HCT116 (cell line): Measurements from ENCODE around the gene PERCC1. TPM values are rescaled to one million over a fixed set of nuclear protein-coding genes. Genes with fewer than 3 reads are reported as not detected.

Experiments used
- ATAC-seq: fragments of 200-7000 bp; cut with Tn5 transposase; 2 replicates; pipeline ENCODE4 v1.9.1; 2020; ENCODE audit warnings: mild to moderate bottlenecking, moderate library complexity
- BruUV-seq: library from RNA; stranded (reverse); fragments of 400-500 nt; replicated peaks from 2 replicates; lab custom pipeline; 2021; lab: Mats Ljungman, UMichigan
- CTCF ChIA-PET: fragments of 300-600 bp; sonication (Branson Sonifier 250); formaldehyde crosslinking; loops from one replicate; lab custom pipeline; 2021; ENCODE audit warnings: antibody characterized with exemption; lab: Charles Lee
- POLR2A ChIA-PET: fragments of 300-600, 350-600 bp; sonication (Branson Sonifier 250); formaldehyde crosslinking; loops from one replicate; lab custom pipeline; 2021; ENCODE audit warnings: antibody characterized with exemption; lab: Charles Lee
- RAD21 ChIA-PET, 2 experiments: fragments of 300-600 bp; sonication (Branson Sonifier 250); formaldehyde crosslinking; loops; one replicate each; lab custom pipeline; 2023; ENCODE audit warnings: low total read pairs in 2 of 2; ENCODE audit not compliant: uncharacterized antibody in 2 of 2, unreplicated experiment in 2 of 2, low non-redundant PET in 1 of 2; lab: Charles Lee
- DNase-seq: peaks from one replicate; pipeline ENCODE4 v3.0.0-alpha.2; 2010; ENCODE audit warnings: low read depth, low spot score
- H2AFZ ChIP-seq: fragments of 200-600 bp; shearing (Covaris generic), sonication (generic); 2 replicates; pipeline ENCODE4 v1.6.1; 2017; ENCODE audit warnings: low read depth, mixed run types, mixed read lengths, antibody characterized with exemption, low read length; ENCODE audit not compliant: poor library complexity, severe bottlenecking
- H3K27ac ChIP-seq: 2 replicates; pipeline ENCODE4 v1.5.1; 2012; ENCODE audit warnings: low read depth, low read length
- H3K27me3 ChIP-seq: fragments of 200-600 bp; sonication (generic); 2 replicates; pipeline ENCODE4 v1.6.1; 2016; ENCODE audit warnings: mixed run types, low read length, mixed read lengths; ENCODE audit not compliant: insufficient read depth
- H3K36me3 ChIP-seq, 2 experiments: fragments of 200-500 bp in 1 of 2; fragments of 200-600 bp in 1 of 2; sonication (Bioruptor generic) in 1 of 2; sonication (generic) in 1 of 2; 2 replicates each; pipeline versions ENCODE4 v1.5.1 to v1.6.1; 2014 to 2016; ENCODE audit warnings: low read length in 2 of 2, inconsistent platforms in 1 of 2, mixed read lengths in 1 of 2, mixed run types in 1 of 2; ENCODE audit not compliant: insufficient read depth in 2 of 2, control insufficient read depth in 1 of 2
- H3K4me1 ChIP-seq, 2 experiments: fragments of 200-600 bp in 1 of 2; sonication (generic) in 1 of 2; 2 replicates each; pipeline versions ENCODE4 v1.5.1 to v1.6.1; 2012 to 2017; ENCODE audit warnings: low read length in 2 of 2, inconsistent platforms in 1 of 2, mild to moderate bottlenecking in 1 of 2, mixed read lengths in 1 of 2, mixed run types in 1 of 2, moderate library complexity in 1 of 2; ENCODE audit not compliant: insufficient read depth in 2 of 2, control insufficient read depth in 1 of 2
- H3K4me2 ChIP-seq: fragments of 200-600 bp; sonication (generic); 2 replicates; pipeline ENCODE4 v1.6.1; 2017; ENCODE audit warnings: mixed run types, low read length, mixed read lengths
- H3K4me3 ChIP-seq, 2 experiments: fragments of 200-600 bp in 1 of 2; sonication (generic) in 1 of 2; replicated peaks in 1 of 2; 2 replicates each; pipeline ENCODE4 v1.5.1; 2011 to 2016; ENCODE audit warnings: low read length in 2 of 2, control low read depth in 1 of 2, low read depth in 1 of 2, mild to moderate bottlenecking in 1 of 2, mixed read lengths in 1 of 2, mixed run types in 1 of 2
- H3K79me2 ChIP-seq: fragments of 200-600 bp; sonication (generic); 2 replicates; pipeline ENCODE4 v1.6.1; 2017; ENCODE audit warnings: mild to moderate bottlenecking, mixed run types, low read length, moderate library complexity, mixed read lengths; ENCODE audit not compliant: insufficient read depth
- H3K9ac ChIP-seq: fragments of 200-600 bp; sonication (generic); 2 replicates; pipeline ENCODE4 v1.6.1; 2016; ENCODE audit warnings: low read length, mixed read lengths
- H3K9me2 ChIP-seq: fragments of 200-600 bp; sonication (generic), shearing (Covaris generic); 2 replicates; pipeline ENCODE4 v1.6.1; 2017; ENCODE audit warnings: mixed run types, mild to moderate bottlenecking, moderate library complexity; ENCODE audit not compliant: insufficient read depth
- H3K9me3 ChIP-seq, 2 experiments: fragments of 200-500 bp in 1 of 2; fragments of 200-600 bp in 1 of 2; sonication (Bioruptor generic) in 1 of 2; sonication (generic) in 1 of 2; 2 replicates each; pipeline ENCODE4 v1.6.1; 2014 to 2017; ENCODE audit warnings: low read length in 2 of 2, mixed read lengths in 2 of 2, inconsistent platforms in 1 of 2, low read depth in 1 of 2, mild to moderate bottlenecking in 1 of 2, mixed run types in 1 of 2, moderate library complexity in 1 of 2; ENCODE audit not compliant: control insufficient read depth in 1 of 2, insufficient read depth in 1 of 2
- H4K20me1 ChIP-seq: fragments of 200-600 bp; sonication (generic), shearing (Covaris generic); 2 replicates; pipeline ENCODE4 v1.6.1; 2017; ENCODE audit warnings: mixed run types, mild to moderate bottlenecking, moderate library complexity; ENCODE audit not compliant: insufficient read depth
- CEBPB ChIP-seq: IDR thresholded peaks from 2 replicates; pipeline ENCODE4 v1.6.1; 2012; ENCODE audit warnings: low read depth
- FOSL1 ChIP-seq: IDR thresholded peaks from 2 replicates; pipeline ENCODE4 v1.6.1; 2012; ENCODE audit warnings: low read depth
- JUND ChIP-seq: IDR thresholded peaks from 2 replicates; pipeline ENCODE4 v1.6.1; 2012
- POLR2A ChIP-seq: IDR thresholded peaks from 2 replicates; pipeline ENCODE4 v1.7.0; 2011; ENCODE audit warnings: borderline replicate concordance; ENCODE audit not compliant: insufficient read depth, insufficient read length; ENCODE audit errors: extremely low read depth
- RAD21 ChIP-seq: IDR thresholded peaks from 2 replicates; pipeline ENCODE4 v1.6.1; 2012; ENCODE audit warnings: low read depth, mild to moderate bottlenecking
- SIN3A ChIP-seq: IDR thresholded peaks from 2 replicates; pipeline ENCODE4 v1.6.1; 2012; ENCODE audit warnings: low read depth
- TCF7L2 ChIP-seq: IDR thresholded peaks from 2 replicates; pipeline ENCODE4 v1.7.0; 2011; ENCODE audit warnings: borderline replicate concordance, inconsistent platforms; ENCODE audit not compliant: insufficient read depth, insufficient read length; ENCODE audit errors: extremely low read depth
- YY1 ChIP-seq: IDR thresholded peaks from 2 replicates; pipeline ENCODE4 v1.6.1; 2011; ENCODE audit warnings: low read length, low read depth, moderate library complexity, mild to moderate bottlenecking; ENCODE audit not compliant: insufficient replicate concordance; ENCODE audit errors: extremely low read depth
- ZFX ChIP-seq: fragments of 450-650 bp; IDR thresholded peaks from 2 replicates; pipeline ENCODE4 v1.6.1; 2017
- ZNF274 ChIP-seq: fragments of 200-500 bp; sonication (Bioruptor generic); IDR thresholded peaks from 2 replicates; pipeline ENCODE4 v1.6.1; 2014; ENCODE audit warnings: mild to moderate bottlenecking, low read depth, low read length, inconsistent platforms
- intact Hi-C: fragments of 100-400 bp; cut with micrococcal nuclease; formaldehyde crosslinking; loops from 2 replicates; pipeline ENCODE4 v1.10.0; 2022
- total RNA-seq: library from RNA; stranded (reverse); gene quantifications from one replicate; pipeline ENCODE4 v1.2.1, GENCODE V29; 2021; ENCODE audit not compliant: unreplicated experiment
- TF ChIP-seq, protein P1 (sequence below): IDR thresholded peaks from 2 replicates; pipeline ENCODE4 v1.6.1; 2011; ENCODE audit warnings: mild to moderate bottlenecking, low read length, moderate library complexity; ENCODE audit not compliant: insufficient replicate concordance; ENCODE audit errors: extremely low read depth
- TF ChIP-seq, protein P2 (sequence below), 3 experiments: fragments of 200-600 bp in 1 of 3; sonication (generic) in 1 of 3; IDR thresholded peaks in 2 of 3; conservative IDR thresholded peaks in 1 of 3; 2 replicates each; pipeline ENCODE4 v1.5.1; 2012 to 2017; ENCODE audit warnings: low read depth in 2 of 3, low read length in 2 of 3, antibody characterized with exemption in 1 of 3, borderline replicate concordance in 1 of 3, control low read depth in 1 of 3, mild to moderate bottlenecking in 1 of 3, mixed read lengths in 1 of 3, mixed run types in 1 of 3, moderate library complexity in 1 of 3; ENCODE audit not compliant: insufficient read depth in 1 of 3

PERCC1 gene
- total RNA-seq, 1 experiment from 2014 or later: not detected

DNA sequence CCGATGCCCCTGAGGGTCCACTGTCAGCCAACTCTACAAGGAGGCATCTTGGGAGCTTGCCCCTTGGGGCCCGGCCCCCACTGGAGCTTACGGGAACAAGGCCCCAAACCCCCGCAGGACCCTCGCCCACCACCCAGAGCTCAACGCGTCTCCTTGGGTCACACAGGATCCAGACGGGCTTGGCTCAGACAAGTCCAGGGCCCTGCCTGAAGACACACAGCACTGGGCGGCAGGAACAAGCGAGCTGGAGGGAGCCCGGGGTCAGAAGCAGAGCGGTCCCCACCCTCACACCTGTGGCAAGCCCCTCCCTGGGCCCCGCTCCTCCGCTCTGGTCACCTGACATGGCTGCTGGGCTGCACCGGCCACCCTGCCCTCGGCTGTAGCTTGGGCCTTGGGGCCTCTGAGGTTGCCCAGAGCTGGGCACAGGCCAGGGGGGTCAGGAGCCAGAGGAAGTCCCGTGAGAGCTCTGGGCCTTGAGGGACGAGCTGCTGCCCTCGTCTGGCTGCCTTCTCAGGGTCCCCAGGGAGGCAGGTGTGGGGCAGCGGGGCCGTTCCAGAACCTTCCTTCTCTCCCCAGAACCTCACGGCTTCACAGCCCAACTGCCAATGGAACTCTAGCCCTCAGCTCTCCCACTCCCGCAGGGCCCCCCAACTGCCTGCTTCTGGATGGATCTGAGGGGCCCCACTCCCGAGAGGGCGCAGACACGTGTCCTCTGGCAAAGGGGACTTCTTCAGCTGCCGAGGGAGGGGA, 13.3 kb downstream of the PERCC1 start, which contains the start of gene CCDC154:
Gene CCDC154 (minus strand): TSS at position 577 of the 750 bp plus-strand sequence. CDS start 234 bp downstream, at position 343.
- no peak within 1 kb of the TSS for H3K4me2 ChIP-seq
- H3K4me3 ChIP-seq: no peak within 1 kb of the TSS
- H4K20me1 ChIP-seq: no peaks in the 10 kb centered on the region
- no peak within 1 kb of the TSS for H3K27ac ChIP-seq
- ChIA-PET POLR2A (no interaction called here), CTCF (no interaction called here), RAD21 (no interaction called here)
- no peaks in the 10 kb centered on the region for H3K36me3 ChIP-seq
- no peaks in the 10 kb centered on the region for H3K9me2 ChIP-seq
- intact Hi-C loops: no loop called here
- no peak for ATAC-seq
- no peaks in the 10 kb centered on the region for H3K4me1 ChIP-seq
- DNase-seq: no peak
- no peaks in the 10 kb centered on the region for H3K79me2 ChIP-seq
- H2AFZ ChIP-seq: no peak within 1 kb of the TSS
- H3K9ac ChIP-seq: no peak within 1 kb of the TSS
- no TSS peak for BruUV-seq
- no peaks in the 10 kb centered on the region for H3K9me3 ChIP-seq
- TF ChIP-seq ZNF274 (no peak), SIN3A (no peak), TCF7L2 (no peak), POLR2A (no peak), YY1 (no peak), ZFX (no peak), JUND (no peak), RAD21 (no peak), CEBPB (no peak), FOSL1 (no peak)
- TF ChIP-seq, protein P1, sequence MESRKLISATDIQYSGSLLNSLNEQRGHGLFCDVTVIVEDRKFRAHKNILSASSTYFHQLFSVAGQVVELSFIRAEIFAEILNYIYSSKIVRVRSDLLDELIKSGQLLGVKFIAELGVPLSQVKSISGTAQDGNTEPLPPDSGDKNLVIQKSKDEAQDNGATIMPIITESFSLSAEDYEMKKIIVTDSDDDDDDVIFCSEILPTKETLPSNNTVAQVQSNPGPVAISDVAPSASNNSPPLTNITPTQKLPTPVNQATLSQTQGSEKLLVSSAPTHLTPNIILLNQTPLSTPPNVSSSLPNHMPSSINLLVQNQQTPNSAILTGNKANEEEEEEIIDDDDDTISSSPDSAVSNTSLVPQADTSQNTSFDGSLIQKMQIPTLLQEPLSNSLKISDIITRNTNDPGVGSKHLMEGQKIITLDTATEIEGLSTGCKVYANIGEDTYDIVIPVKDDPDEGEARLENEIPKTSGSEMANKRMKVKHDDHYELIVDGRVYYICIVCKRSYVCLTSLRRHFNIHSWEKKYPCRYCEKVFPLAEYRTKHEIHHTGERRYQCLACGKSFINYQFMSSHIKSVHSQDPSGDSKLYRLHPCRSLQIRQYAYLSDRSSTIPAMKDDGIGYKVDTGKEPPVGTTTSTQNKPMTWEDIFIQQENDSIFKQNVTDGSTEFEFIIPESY: no peak
- TF ChIP-seq, protein P2, sequence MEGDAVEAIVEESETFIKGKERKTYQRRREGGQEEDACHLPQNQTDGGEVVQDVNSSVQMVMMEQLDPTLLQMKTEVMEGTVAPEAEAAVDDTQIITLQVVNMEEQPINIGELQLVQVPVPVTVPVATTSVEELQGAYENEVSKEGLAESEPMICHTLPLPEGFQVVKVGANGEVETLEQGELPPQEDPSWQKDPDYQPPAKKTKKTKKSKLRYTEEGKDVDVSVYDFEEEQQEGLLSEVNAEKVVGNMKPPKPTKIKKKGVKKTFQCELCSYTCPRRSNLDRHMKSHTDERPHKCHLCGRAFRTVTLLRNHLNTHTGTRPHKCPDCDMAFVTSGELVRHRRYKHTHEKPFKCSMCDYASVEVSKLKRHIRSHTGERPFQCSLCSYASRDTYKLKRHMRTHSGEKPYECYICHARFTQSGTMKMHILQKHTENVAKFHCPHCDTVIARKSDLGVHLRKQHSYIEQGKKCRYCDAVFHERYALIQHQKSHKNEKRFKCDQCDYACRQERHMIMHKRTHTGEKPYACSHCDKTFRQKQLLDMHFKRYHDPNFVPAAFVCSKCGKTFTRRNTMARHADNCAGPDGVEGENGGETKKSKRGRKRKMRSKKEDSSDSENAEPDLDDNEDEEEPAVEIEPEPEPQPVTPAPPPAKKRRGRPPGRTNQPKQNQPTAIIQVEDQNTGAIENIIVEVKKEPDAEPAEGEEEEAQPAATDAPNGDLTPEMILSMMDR (IDR thresholded peaks at IDR 0.05 in 2 of 3, conservative IDR thresholded peaks at IDR 0.05 in 1 of 3; ENCODE audit: borderline replicate concordance in 1 of 3, insufficient read depth in 1 of 3, low read depth in 2 of 3, low read length in 2 of 3): no peak
- H3K27me3 ChIP-seq: no peaks in the 10 kb centered on the region
